SH-SY5Y (cell line): ENCODE measurements around the gene UNC119.

Experiments
- GATA2 ChIP-seq: IDR thresholded peaks from 2 replicates; pipeline ENCODE4 v1.6.1; 2011; ENCODE audit warnings: mild to moderate bottlenecking, low read depth, low read length
- GATA3 ChIP-seq: IDR thresholded peaks from 2 replicates; pipeline ENCODE4 v1.6.1; 2011; ENCODE audit warnings: low read depth, mild to moderate bottlenecking, low read length, moderate library complexity

DNA sequence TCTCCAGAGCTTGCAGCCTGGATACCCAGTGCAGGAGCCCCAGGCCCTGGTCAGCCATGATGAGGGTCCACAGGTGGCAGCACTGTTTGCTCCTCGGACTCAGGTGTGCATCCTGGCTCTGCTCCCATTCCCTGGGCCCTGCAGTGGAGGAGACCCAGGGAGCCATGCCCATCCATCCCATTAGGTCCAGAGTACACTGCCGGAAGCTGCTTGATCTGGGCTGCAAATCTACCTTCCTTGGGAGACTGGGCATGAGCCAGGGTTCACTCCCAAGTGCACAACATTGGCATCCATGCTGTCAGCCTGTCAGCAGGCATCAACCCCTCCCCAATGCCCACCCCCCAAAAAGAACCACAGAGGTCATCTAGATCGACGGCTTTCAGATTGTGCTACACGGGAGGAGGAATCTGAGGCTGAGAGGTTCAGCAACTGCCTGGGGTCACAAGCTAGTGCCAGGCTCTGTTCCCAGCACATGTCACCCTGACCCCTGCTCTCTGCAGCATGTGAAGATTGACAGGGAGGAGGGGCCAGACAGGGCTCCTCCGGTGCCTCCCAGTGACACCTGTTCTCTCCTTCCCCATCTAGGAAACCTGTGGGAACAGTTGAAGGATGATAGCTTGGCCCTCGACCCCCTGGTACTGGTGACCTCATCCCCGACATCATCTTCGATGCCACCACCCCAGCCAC, 15.7 kb downstream of the UNC119 start:
- TF ChIP-seq GATA2 (no peak), GATA3 (no peak)
